ELF-1 (cell line): Measurements from ENCODE around the gene IZUMO1.
"Not testable (repeated sequence)": the region's sequence is repeated elsewhere in the genome, so short reads cannot be mapped to it uniquely, and the experiment has no call there.

Source experiments
- DNase-seq: peaks from one replicate; pipeline ENCODE4 v3.0.0-alpha.2; 2016; ENCODE audit warnings: low read depth, low spot score

IZUMO1 gene

DNA sequence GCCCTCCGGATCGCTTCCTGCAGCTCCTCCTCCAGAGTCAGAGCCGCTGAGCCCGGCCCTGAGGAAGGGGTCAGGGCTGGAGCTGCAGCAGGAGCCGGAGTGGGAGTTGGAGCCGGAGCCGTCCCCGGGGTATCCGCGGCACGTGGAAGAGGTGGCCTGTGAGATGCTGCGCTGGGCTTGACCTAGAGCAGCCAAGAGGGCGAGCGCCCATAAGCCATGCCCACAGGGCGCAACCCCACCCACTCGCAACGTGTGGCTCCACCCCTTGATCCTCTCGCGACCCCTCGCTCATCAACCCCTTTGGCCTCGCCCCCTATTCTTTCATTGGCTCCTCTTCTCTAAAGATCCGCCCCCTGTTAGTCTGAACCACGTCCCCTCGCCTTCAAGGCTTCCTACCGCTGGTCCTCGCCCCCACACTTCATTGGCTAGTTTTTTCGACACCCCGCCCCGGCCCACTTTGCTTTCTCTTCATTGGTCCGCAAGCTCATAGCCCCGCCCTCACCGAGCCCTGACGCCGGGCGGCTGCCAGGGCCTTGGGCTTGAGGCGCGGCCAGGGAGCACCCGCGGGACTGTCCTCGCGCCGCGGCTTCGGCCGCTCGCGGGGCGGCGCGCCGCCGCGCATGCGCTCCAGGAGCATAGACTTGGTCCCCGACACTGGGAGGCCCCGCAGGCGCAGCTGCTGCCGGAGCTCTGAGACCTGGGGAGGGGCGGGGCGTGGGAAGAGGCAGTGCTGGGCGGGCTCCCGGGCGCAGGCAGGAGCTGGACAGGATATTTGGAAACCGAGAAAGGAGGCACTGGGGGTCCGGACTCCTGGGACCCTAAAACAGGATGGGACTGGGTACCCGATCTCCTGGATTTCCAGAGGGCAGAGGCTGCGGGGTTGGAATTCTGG lies 32.6 kb downstream of the IZUMO1 start:
- peak; percentile 100 for DNase-seq

DNA sequence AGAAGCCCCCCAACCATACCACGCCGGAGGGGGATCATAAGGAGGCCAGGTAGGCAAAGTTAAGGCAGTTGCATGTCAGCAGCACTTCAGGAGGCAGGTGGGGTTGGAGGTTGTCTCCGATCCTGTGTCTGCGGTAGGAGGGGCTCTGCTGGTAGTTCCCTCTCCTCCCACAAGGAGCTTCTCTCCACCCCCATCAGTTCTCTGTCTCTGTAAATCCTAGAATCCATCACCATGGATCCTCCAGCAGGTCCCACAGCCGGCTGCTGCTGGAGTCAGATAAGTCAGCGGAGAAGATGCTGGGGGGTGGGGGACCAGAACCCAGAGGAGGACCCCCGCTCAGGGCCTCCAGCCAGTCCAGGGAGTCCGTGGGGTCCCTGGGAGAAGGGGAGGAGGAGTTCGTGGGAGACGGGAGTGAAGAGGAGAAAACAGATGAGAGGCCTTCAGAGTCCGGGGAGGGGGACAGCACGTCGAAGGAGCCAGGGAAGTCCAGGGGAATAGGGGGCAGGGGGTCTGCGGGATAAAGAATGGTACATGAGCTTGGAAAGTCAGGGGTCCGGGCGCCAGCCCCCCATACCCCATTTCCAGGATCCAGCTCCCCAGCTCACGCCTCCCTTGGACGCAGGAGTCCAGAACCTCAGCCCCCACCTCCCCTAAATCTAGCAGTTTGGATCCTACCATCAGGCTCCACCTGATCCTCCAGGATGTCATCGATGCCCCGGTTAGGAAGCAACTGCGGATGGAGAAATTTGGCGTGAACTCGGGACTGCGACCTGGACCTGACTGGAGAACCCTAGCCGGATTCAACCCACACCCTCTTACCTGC lies 33.5 kb downstream of the IZUMO1 start:
- peak; percentile 82 for DNase-seq

DNA sequence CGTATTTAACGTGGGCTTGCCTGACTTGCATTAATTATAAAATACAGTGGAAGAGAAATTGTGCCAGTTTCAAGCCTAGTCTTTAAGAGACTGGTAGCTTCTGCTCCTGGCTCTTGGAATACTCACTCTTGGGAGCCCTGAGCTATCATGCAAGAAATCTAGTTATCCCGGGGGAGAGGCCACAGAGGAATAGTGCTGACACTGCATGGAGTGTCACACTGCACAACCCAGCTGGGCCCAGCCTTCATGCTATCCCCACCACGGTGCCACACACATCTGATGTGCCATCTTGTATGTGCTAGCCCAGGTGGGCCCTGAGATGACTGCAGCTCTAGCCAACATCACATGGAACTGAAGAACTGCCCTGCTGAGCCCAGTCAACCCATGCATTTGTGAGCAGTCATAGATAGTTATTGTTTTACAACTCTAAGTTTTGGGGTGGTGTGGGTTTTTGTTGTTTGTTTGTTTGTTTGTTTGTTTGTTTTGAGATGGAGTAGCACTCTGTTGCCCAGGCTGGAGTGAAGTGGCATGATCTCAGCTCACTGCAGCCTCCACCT lies 35.5 kb downstream of the IZUMO1 start:
- no peak for DNase-seq

DNA sequence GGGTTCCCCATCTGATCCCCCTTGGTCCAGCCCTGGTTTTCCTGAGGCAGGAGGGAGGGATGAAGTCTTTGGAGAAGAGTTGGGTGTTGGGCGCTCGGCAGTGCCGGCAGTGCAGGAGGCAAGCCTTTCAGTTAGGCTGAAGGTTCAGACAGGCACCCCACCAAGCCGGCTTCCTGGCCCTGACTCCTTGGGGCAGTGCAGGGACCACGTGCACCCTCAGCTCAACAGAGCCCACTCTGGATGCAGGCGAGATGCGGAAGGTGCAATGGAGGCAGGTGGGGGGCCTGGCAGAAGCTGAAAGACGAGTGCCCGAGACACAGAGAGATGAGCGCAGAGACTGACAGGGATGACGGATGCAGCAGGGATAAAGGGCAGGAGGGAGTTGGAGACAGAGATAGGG lies 38.2 kb downstream of the IZUMO1 start:
- DNase-seq: no peak

DNA sequence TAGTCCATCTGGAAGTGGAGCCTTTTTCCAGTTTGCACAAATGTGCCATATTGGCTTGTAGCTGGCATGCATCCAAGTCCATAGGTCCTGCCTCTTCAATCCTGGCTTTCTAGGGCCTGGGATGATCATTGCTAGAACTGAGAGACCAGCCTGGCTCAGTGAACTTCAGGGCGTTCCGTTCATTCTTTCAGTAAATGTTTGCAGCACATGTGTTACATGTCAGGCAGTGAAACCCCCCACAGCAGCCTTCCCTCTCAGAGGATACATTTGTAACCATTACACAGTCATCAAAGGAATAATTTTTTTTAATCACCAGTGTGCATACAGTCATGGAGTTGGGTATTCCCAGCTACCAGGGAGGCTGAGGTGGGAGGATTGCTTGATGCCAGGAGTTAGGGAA lies 41.3 kb downstream of the IZUMO1 start:
- DNase-seq: no peak

DNA sequence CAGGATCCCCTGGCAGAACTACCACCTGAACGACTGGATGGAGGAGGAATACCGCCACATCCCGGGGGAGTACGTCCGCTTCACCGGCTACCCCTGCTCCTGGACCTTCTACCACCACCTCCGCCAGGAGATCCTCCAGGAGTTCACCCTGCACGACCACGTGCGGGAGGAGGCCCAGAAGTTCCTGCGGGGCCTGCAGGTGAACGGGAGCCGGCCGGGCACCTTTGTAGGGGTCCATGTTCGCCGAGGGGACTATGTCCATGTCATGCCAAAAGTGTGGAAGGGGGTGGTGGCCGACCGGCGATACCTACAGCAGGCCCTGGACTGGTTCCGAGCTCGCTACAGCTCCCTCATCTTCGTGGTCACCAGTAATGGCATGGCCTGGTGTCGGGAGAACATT lies 43.4 kb downstream of the IZUMO1 start:
- DNase-seq: no peak

DNA sequence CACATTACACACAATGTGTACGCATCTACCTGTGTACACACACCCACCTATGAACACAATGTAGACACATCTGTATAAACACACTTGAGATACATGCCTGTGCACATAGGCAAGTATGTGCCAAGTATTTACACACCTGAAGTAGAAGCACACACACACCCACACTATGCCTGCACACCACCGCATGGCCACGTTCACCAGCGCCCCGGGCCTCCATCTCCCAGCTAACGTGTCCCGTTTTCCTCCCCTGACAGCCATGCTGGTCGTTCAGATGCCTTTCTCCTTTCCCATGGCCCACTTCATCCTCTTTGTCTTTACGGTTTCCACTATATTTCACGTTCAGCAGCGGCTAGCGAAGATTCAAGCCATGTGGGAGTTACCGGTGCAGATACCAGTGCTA lies 44.0 kb downstream of the IZUMO1 start:
- DNase-seq: no peak

DNA sequence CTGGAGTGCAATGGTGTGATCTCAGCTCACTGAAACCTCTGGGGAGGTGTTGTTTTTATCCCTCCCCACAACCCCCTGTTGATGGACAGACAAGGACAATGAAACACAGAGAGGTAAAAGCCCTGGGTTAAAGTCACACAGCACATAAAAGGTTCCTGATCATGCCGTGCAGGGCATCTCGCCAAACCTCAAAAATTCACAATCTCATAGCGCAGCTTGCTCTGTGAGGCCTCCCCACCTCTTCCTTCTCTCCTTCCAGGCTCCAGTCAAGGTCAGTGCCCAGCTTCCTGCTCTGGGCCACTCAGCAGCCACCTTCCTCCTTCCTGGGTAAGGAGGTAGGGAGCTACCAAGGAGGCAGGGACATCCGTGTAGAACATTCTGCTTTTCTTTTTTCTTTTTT lies 48.7 kb downstream of the IZUMO1 start:
- DNase-seq: no peak

DNA sequence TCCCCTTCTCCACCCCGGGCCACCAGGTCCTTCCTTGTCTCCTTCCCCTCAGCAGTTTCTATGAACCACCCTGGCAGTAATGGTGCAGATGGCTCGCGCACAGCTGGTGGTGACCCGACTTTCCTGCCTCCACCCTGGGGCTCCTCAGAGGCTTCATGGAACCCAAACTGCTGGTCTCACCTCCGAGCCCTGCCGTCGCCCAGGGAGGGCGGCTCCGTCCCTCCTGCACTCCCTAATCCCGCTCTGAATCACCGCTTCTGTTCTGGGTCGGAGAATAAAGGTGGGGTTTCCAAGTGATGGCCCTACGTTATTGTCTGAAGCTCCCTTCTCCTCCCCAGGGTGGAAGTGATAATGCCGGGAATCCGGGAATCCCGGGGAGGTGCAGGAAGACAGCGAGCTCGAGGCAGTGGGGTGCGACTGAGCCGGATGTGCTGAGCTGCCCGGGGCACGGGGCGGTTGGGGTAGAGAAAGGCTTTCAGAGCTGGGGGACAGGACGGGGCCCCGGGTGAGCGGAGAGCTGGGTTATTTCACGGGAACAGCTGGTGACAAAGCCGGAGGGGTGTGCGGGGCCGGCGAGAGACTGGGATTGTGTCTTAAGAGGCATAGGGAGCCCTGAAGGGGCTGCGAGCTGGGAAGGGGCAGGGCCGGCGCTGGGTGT lies 50.2 kb downstream of the IZUMO1 start:
- DNase-seq: peak; percentile 57

DNA sequence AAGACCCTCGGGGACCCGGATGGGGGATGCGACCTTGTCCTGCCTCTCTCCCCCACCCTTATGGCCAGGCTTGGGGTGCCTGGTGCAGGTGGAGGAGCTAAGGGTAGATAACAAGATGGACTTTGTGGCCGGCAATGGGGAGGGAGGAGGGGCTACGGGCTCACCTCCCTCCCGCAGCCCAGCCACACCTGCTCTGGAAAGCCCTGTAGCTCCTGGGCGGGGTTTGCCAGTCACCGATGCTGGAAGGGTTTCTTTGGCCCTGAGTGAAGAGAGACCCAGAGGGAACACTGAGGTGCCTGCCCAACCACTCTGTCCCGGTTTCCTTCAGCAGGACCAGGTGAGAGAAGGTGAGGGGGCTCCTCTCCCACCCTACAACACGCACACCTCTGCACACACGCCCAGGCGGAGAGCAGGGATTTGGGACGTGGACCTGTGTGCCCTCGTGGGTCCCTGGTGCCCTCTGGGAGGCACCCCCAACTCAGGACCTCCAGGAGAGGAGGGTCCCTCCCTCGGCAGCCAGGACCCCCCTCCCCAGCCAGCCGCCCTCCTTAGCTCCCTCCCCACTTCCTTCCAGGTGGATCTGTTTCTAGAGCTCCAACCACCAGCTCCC lies 50.9 kb downstream of the IZUMO1 start, which contains the start of gene FUT2:
TSS of gene FUT2 (plus strand) at position 229 of the 610 bp plus-strand sequence. CDS start 6,986 bp downstream, outside the sequence.
- DNase-seq: peak; percentile 73

DNA sequence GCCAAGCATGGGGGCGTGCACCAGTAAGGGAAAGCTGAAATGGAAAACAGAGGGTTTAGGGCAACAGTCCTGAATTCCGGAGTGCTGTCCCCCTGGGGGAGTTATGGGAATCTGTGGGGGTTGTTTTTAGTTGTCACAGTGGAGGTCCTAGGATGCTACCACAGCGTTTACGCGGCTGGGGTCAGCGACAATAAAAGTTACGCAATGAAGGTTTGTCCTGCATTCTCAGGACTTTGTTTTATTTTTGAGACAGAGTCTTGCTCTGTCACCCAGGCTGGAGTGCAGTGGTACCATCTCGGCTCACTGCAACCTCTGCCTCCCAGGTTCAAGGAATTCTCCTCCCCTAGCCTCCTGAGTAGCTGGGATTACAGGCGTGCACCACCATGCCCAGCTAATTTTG lies 53.1 kb downstream of the IZUMO1 start:
- DNase-seq: not testable (repeated sequence)
